Measurements from ENCODE around the gene UBA1. TPM values are rescaled to one million over a fixed set of nuclear protein-coding genes. Genes with fewer than 3 reads are reported as not detected.

Gene UBA1
- total RNA-seq, 3 donors from 2014 or later (not counting 1 experiment from before 2014, with no cell fraction given), result 118 to 168 (median 120) TPM

GRCh38 chrX:47158131-47158530 is 35.5 kb upstream of the UBA1 start:
- Mint-ChIP-seq H3K9me3 (no peaks in the 10 kb centered on the region), H3K27ac (no peak overlapping the region), H3K36me3 (no peaks in the 10 kb centered on the region), H3K4me1 (peaks cover 5 to 6% of the 10 kb centered on the region in 2 donors), H3K4me3 (no peak overlapping the region), H3K27me3 (ENCODE audit: low read depth in 2 of 2) (no peaks in the 10 kb centered on the region)
- Histone ChIP-seq H3K9me3 (ENCODE audit: control insufficient read depth, insufficient read depth, low read length) (no peaks in the 10 kb centered on the region), H3K4me3 (ENCODE audit: low read length) (no peak overlapping the region), H3K4me1 (ENCODE audit: control insufficient read depth, insufficient read depth, low read length) (peaks cover 12% of the 10 kb centered on the region), H3K36me3 (ENCODE audit: control insufficient read depth, insufficient read depth, low read length) (peaks cover 3% of the 10 kb centered on the region), H3K27ac (ENCODE audit: low read length) (no peak overlapping the region), H3K27me3 (ENCODE audit: control insufficient read depth, insufficient read depth, low read length) (no peaks in the 10 kb centered on the region)
- WGBS (ENCODE audit: insufficient coverage), result over 99% methylated on average over 10 of the region's 16 CpGs
- DNase-seq (no peak), ATAC-seq (peak in 1 of 3 donors; percentile 27)
- TF ChIP-seq CTCF (IDR thresholded peaks at IDR 0.05), result no peak
- intact Hi-C loops (cut with micrococcal nuclease), result no loop called here

- Mint-ChIP-seq H3K27me3 (ENCODE audit: low read depth in 2 of 2) (no peaks in the 10 kb centered on the region), H3K36me3 (no peaks in the 10 kb centered on the region), H3K27ac (no peak overlapping the region), H3K4me1 (peaks cover 5 to 6% of the 10 kb centered on the region in 2 donors), H3K9me3 (no peaks in the 10 kb centered on the region), H3K4me3 (no peak overlapping the region)
- WGBS (ENCODE audit: insufficient coverage), result 100% methylated on average over 4 of the region's 5 CpGs
- no peak for ATAC-seq
- no peaks in the 10 kb centered on the region for H3K27me3 ChIP-seq (ENCODE audit: control insufficient read depth, insufficient read depth, low read length)
- TF ChIP-seq CTCF (IDR thresholded peaks at IDR 0.05), result no peak
- H3K4me3 ChIP-seq (ENCODE audit: low read length), result no peak overlapping the region
- no peak for DNase-seq
- H3K4me1 ChIP-seq (ENCODE audit: control insufficient read depth, insufficient read depth, low read length), result peaks cover 12% of the 10 kb centered on the region
- peaks cover 3% of the 10 kb centered on the region for H3K36me3 ChIP-seq (ENCODE audit: control insufficient read depth, insufficient read depth, low read length)
- H3K27ac ChIP-seq (ENCODE audit: low read length), result no peak overlapping the region
- H3K9me3 ChIP-seq (ENCODE audit: control insufficient read depth, insufficient read depth, low read length), result no peaks in the 10 kb centered on the region
- intact Hi-C loops (cut with micrococcal nuclease), result no loop called here
Observed at GRCh38 chrX:47158781-47159180, 34.8 kb upstream of the UBA1 start.

GRCh38 chrX:47160781-47161180 is 32.8 kb upstream of the UBA1 start:
- no peak for ATAC-seq

More at GRCh38 chrX:47160781-47161180, 32.8 kb upstream of the UBA1 start:
- DNase-seq, result no peak
- intact Hi-C loops (cut with micrococcal nuclease), result no loop called here
- Mint-ChIP-seq H3K4me3 (no peak overlapping the region), H3K4me1 (peaks cover 6 to 10% of the 10 kb centered on the region in 2 donors), H3K9me3 (no peaks in the 10 kb centered on the region), H3K27me3 (ENCODE audit: low read depth in 2 of 2) (no peaks in the 10 kb centered on the region), H3K27ac (no peak overlapping the region), H3K36me3 (no peaks in the 10 kb centered on the region)
- no peaks in the 10 kb centered on the region for H3K9me3 ChIP-seq (ENCODE audit: control insufficient read depth, insufficient read depth, low read length)
- H3K4me1 ChIP-seq (ENCODE audit: control insufficient read depth, insufficient read depth, low read length), result peaks cover 12% of the 10 kb centered on the region
- WGBS (ENCODE audit: insufficient coverage), result 100% methylated on average over 3 of the region's 4 CpGs
- H3K4me3 ChIP-seq (ENCODE audit: low read length), result no peak overlapping the region
- peaks cover 3% of the 10 kb centered on the region for H3K36me3 ChIP-seq (ENCODE audit: control insufficient read depth, insufficient read depth, low read length)
- TF ChIP-seq CTCF (IDR thresholded peaks at IDR 0.05), result no peak
- H3K27ac ChIP-seq (ENCODE audit: low read length), result no peak overlapping the region
- H3K27me3 ChIP-seq (ENCODE audit: control insufficient read depth, insufficient read depth, low read length), result no peaks in the 10 kb centered on the region
